Breast epithelium (tissue), 4 donors: ENCODE measurements around the gene TMEM273. TPM values are rescaled to one million over a fixed set of nuclear protein-coding genes. Genes with fewer than 3 reads are reported as not detected.

Experiments used
- DNase-seq, 2 donors: peaks; one replicate each; pipeline ENCODE4 v3.0.0-alpha.2; 2019; ENCODE audit warnings: low spot score in 2 of 2
- H3K27ac ChIP-seq, 2 donors: fragments of 200-600 bp; sonication (generic) in 1 of 2; one replicate each; pipeline ENCODE4 v1.5.1; 2016 to 2019; ENCODE audit warnings: mild to moderate bottlenecking in 1 of 2
- H3K27me3 ChIP-seq, 2 donors: fragments of 200-600 bp; sonication (generic) in 1 of 2; one replicate each; pipeline versions ENCODE4 v1.5.1 to v1.6.0; 2017 to 2019; ENCODE audit warnings: control low read depth in 1 of 2, mild to moderate bottlenecking in 1 of 2
- H3K36me3 ChIP-seq: fragments of 200-600 bp; one replicate; pipeline ENCODE4 v1.5.1; 2019
- H3K4me1 ChIP-seq, 2 donors: fragments of 200-600 bp; sonication (generic); one replicate each; pipeline ENCODE4 v1.5.1; 2016 to 2019; ENCODE audit warnings: control low read depth in 1 of 2
- H3K4me3 ChIP-seq, 3 donors: fragments of 200-600 bp; sonication (generic); 1 replicate in 2 of 3; 2 replicates in 1 of 3; pipeline ENCODE4 v1.5.1; 2016 to 2019; ENCODE audit warnings: mild to moderate bottlenecking in 3 of 3, moderate library complexity in 2 of 3
- H3K9me3 ChIP-seq, 2 donors: fragments of 200-600 bp; sonication (generic) in 1 of 2; one replicate each; pipeline ENCODE4 v1.5.1; 2016 to 2019; ENCODE audit warnings: control low read depth in 1 of 2
- POLR2A ChIP-seq: fragments of 450-650 bp; IDR thresholded peaks from one replicate; pipeline ENCODE4 v1.6.1; 2016; ENCODE audit warnings: antibody characterized with exemption, mild to moderate bottlenecking, moderate library complexity
- POLR2AphosphoS5 ChIP-seq, 3 donors: sonication (generic); formaldehyde crosslinking; IDR thresholded peaks; one replicate each; pipeline ENCODE4 v1.6.1; 2017; ENCODE audit warnings: antibody characterized with exemption in 3 of 3
- intact Hi-C: fragments of 100-400 bp; cut with DNase I; formaldehyde crosslinking; loops from one replicate; pipeline ENCODE4 v1.15.1; 2023; ENCODE audit warnings: low total_unique reads
- total RNA-seq, 3 donors: library from RNA; depleted of rRNA; stranded (reverse); fragments of >200 nt; gene quantifications; one replicate each; pipeline ENCODE4 v1.1.0, GENCODE V29; 2016
- TF ChIP-seq, protein P1 (sequence below), 3 donors: fragments of 450-650 bp; IDR thresholded peaks; one replicate each; pipeline ENCODE4 v1.5.1; 2016 to 2017; ENCODE audit warnings: antibody characterized with exemption in 3 of 3, mild to moderate bottlenecking in 3 of 3, moderate library complexity in 3 of 3

The TMEM273 gene
- total RNA-seq, 3 donors from 2014 or later: 9.1 to 29.8 (median 18.4) TPM

DNA sequence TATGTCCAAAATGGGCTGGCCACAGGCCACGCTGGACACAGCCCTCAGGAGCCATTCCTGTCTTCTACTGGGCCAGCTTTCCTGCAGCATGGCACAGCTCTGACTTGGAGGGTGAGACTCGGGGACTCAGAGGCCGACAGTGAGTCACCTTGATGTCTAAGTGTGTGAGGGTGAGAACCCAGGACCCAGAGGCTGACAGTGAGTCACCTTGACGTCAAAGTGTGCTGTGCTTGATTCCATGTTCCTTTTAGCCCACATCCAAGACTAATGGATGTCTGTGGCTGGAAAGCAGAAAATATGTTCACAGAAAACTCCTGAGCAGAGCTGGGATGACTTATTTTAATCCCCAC lies 48.4 kb downstream of the TMEM273 start:
- no peak for TF ChIP-seq POLR2A
- TF ChIP-seq, protein P1, sequence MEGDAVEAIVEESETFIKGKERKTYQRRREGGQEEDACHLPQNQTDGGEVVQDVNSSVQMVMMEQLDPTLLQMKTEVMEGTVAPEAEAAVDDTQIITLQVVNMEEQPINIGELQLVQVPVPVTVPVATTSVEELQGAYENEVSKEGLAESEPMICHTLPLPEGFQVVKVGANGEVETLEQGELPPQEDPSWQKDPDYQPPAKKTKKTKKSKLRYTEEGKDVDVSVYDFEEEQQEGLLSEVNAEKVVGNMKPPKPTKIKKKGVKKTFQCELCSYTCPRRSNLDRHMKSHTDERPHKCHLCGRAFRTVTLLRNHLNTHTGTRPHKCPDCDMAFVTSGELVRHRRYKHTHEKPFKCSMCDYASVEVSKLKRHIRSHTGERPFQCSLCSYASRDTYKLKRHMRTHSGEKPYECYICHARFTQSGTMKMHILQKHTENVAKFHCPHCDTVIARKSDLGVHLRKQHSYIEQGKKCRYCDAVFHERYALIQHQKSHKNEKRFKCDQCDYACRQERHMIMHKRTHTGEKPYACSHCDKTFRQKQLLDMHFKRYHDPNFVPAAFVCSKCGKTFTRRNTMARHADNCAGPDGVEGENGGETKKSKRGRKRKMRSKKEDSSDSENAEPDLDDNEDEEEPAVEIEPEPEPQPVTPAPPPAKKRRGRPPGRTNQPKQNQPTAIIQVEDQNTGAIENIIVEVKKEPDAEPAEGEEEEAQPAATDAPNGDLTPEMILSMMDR (IDR thresholded peaks at IDR 0.05): no peak
- TF ChIP-seq POLR2AphosphoS5 (IDR thresholded peaks at IDR 0.05): no peak
- no peaks in the 10 kb centered on the region for H3K4me1 ChIP-seq
- no peaks in the 10 kb centered on the region for H3K9me3 ChIP-seq
- H3K27me3 ChIP-seq: no peaks in the 10 kb centered on the region
- peak overlapping the region; percentile 68 to 84 for H3K27ac ChIP-seq
- no peak overlapping the region for H3K4me3 ChIP-seq
- H3K36me3 ChIP-seq: no peaks in the 10 kb centered on the region
- DNase-seq: no peak
- intact Hi-C loops: loop anchor here (1.0 to 5.0 kb wide), 2 partner anchors 43 to 393 kb away; no protein-coding TSS in a partner anchor

DNA sequence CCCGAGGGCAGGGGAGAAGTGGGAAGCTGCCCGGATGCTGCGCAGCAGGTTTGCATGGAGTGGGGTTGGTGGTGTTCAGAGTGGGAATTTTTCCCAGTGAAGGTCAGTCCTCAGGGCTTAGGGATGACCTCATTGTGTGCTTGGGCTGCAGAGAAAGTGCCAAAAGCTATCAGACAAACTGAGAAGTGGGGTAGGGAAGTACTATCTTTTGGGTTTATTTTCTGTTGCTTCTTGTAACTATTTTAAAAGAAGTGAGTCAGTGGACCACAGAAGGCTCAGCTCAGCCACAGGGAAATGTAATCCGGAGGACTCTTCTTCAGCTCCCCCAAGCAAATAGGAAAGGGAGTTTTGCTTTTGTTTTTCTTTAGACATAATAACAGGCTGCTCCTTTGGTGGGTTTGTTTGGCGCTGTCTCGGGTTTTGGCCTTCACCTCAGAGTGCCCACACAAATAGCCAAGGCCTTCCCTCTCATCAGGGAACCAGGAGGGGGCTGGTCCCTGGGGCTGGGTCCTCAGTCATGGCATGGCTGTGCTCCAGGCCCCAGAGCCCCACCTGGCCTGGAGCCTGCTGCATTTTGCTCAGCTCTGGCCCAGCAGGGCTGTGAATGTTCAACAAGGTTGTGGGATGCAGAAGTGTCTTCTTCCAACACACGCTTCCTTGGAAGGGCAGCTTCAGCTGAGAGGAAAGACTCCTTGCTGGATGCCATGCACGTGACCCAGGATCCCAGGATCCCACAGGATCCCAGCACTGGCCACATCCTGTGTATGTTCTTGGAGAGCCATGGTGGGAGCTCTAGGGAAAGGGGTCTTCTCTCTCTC lies 49.0 kb downstream of the TMEM273 start:
- Histone ChIP-seq H3K36me3 (no peaks in the 10 kb centered on the region), H3K27ac (peak overlapping the region; percentile 68 to 84), H3K27me3 (no peaks in the 10 kb centered on the region), H3K4me1 (no peaks in the 10 kb centered on the region), H3K9me3 (no peaks in the 10 kb centered on the region), H3K4me3 (no peak overlapping the region)
- DNase-seq: no peak
- intact Hi-C loops: loop anchor here (5.0 kb wide), 1 partner anchor 392 kb away; no protein-coding TSS in a partner anchor
- TF ChIP-seq, protein P1 (IDR thresholded peaks at IDR 0.05): no peak
- no peak for TF ChIP-seq POLR2AphosphoS5 (IDR thresholded peaks at IDR 0.05)
- TF ChIP-seq POLR2A: no peak

DNA sequence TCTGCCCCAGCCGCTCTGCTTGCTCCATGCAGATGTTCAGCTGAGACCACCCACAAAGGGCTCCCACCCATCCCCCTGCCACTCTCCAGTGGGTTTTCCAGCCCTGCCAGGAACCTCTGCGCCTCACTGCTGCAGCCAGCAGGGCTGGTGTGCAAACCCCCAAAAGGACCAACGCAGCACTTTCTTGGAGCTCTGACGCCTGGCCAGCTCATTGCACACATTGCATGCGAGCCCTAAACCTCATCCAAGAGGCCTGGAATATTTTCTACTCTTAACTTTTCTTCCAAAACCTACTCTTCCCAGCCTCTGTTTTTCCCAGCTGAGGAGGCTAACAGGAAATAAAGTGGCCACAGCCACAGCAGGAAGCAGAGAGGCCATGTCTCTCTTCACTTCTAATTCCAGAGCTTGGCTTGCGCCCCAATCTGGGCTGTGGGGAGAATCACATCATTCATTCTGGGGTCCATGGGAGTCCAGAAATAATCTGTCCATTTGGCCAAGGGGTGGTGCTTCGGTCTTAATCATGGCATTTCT lies 49.8 kb downstream of the TMEM273 start:
- H3K9me3 ChIP-seq: no peaks in the 10 kb centered on the region
- TF ChIP-seq POLR2AphosphoS5 (IDR thresholded peaks at IDR 0.05) (no peak), POLR2A (no peak)
- TF ChIP-seq, protein P1 (IDR thresholded peaks at IDR 0.05): no peak
- intact Hi-C loops: loop anchor here (5.0 kb wide), 1 partner anchor 391 kb away; no protein-coding TSS in a partner anchor
- H3K27me3 ChIP-seq: no peaks in the 10 kb centered on the region
- no peak for DNase-seq
- peak overlapping the region; percentile 68 to 84 for H3K27ac ChIP-seq
- H3K36me3 ChIP-seq: no peaks in the 10 kb centered on the region
- no peaks in the 10 kb centered on the region for H3K4me1 ChIP-seq
- no peak overlapping the region for H3K4me3 ChIP-seq

DNA sequence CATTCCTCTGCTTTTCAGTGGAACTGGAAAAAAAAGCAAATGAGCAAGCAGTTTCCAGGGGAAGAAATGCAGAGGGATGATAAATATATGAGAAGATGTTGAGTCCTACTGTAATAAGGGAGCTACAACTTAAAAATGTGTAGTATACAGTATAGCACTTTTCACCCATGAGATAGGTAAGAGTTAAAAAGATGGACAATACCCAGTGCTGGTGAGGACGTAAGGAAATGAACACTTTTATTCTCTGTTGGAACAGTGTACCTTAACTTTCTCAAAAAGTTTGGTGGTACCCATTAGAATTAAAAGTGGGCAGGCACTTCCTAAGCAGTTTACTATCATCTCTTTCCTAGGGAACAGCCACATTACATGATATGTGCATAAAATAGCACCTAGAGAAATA lies 51.7 kb downstream of the TMEM273 start:
- intact Hi-C loops: loop anchor here (5.0 kb wide), 1 partner anchor 389 kb away; no protein-coding TSS in a partner anchor
- no peak overlapping the region for H3K4me3 ChIP-seq
- H3K27me3 ChIP-seq: no peaks in the 10 kb centered on the region
- TF ChIP-seq, protein P1 (IDR thresholded peaks at IDR 0.05): no peak
- no peak for TF ChIP-seq POLR2AphosphoS5 (IDR thresholded peaks at IDR 0.05)
- TF ChIP-seq POLR2A: no peak
- H3K4me1 ChIP-seq: no peaks in the 10 kb centered on the region
- no peaks in the 10 kb centered on the region for H3K36me3 ChIP-seq
- peak overlapping the region; percentile 32 to 71 for H3K27ac ChIP-seq
- no peaks in the 10 kb centered on the region for H3K9me3 ChIP-seq
- DNase-seq: no peak
